ENCODE measurements around the gene TNS1. TPM values are rescaled to one million over a fixed set of nuclear protein-coding genes. Genes with fewer than 3 reads are reported as not detected.

Gene TNS1
- total and polyA plus RNA-seq, 2 experiments from 2014 or later: 81.6 to 99.3 TPM

GRCh38 chr2:218011653-218012040 is 8.9 kb upstream of the TNS1 start:
- in situ Hi-C loops (cut with MboI): no loop called here
- no peak overlapping the region for H2AFZ ChIP-seq
- WGBS, 2 experiments (ENCODE audit: low coverage in 1 of 2, low lambda C conversion rate in 2 of 2, missing lambda C conversion rate in 2 of 2): 82 to 85% methylated on average over 8 of the region's 8 CpGs
- H3K4me2 ChIP-seq (ENCODE audit: unreplicated experiment): no peak overlapping the region
- H4K20me1 ChIP-seq (ENCODE audit: insufficient read depth): no peaks in the 10 kb centered on the region
- no peaks in the 10 kb centered on the region for H3K36me3 ChIP-seq (ENCODE audit: low read depth)
- H3K4me3 ChIP-seq: no peak overlapping the region
- H3K9me2 ChIP-seq (ENCODE audit: insufficient read depth): no peaks in the 10 kb centered on the region
- H3K27ac ChIP-seq: no peak overlapping the region
- TF ChIP-seq EZH2phosphoT487 (IDR thresholded peaks at IDR 0.05; ENCODE audit: insufficient read depth, low read depth) (no peak), EZH2 (IDR thresholded peaks at IDR 0.05; ENCODE audit: insufficient read depth, poor library complexity, severe bottlenecking) (no peak)
- peaks cover 13% of the 10 kb centered on the region for H3F3A ChIP-seq (ENCODE audit: insufficient read depth)
- peaks cover 26% of the 10 kb centered on the region for H3K4me1 ChIP-seq (ENCODE audit: insufficient read depth)
- DNase-seq: no peak
- H3K9me3 ChIP-seq (ENCODE audit: low read depth): no peaks in the 10 kb centered on the region
- no peak overlapping the region for H3K9ac ChIP-seq
- peaks cover 21% of the 10 kb centered on the region; the same call in 1 of the 2 replicates for H3K79me2 ChIP-seq (ENCODE audit: insufficient read depth)
- H3K27me3 ChIP-seq (replicated peaks; ENCODE audit: insufficient read depth): no peaks in the 10 kb centered on the region

- H4K20me1 ChIP-seq (ENCODE audit: insufficient read depth): no peaks in the 10 kb centered on the region
- H3K9ac ChIP-seq: no peak overlapping the region; the same call in 1 of the 2 replicates
- no peaks in the 10 kb centered on the region for H3K9me2 ChIP-seq (ENCODE audit: insufficient read depth)
- peaks cover 27% of the 10 kb centered on the region; the same call in 1 of the 2 replicates for H3K79me2 ChIP-seq (ENCODE audit: insufficient read depth)
- in situ Hi-C loops (cut with MboI): no loop called here
- peak overlapping the region; percentile 95 for H3K4me2 ChIP-seq (ENCODE audit: unreplicated experiment)
- DNase-seq: no peak
- H3K4me3 ChIP-seq: peak overlapping the region; percentile 79
- H3K9me3 ChIP-seq (ENCODE audit: low read depth): no peaks in the 10 kb centered on the region
- no peaks in the 10 kb centered on the region for H3K27me3 ChIP-seq (replicated peaks; ENCODE audit: insufficient read depth)
- no peaks in the 10 kb centered on the region for H3K36me3 ChIP-seq (ENCODE audit: low read depth)
- peaks cover 31% of the 10 kb centered on the region for H3K4me1 ChIP-seq (ENCODE audit: insufficient read depth)
- no peak overlapping the region for H3K27ac ChIP-seq
- H3F3A ChIP-seq (ENCODE audit: insufficient read depth): peaks cover 16% of the 10 kb centered on the region
- 96 to 99% methylated on average over 10 to 12 of the region's 12 CpGs for WGBS, 2 experiments (ENCODE audit: low coverage in 1 of 2, low lambda C conversion rate in 2 of 2, missing lambda C conversion rate in 2 of 2)
- H2AFZ ChIP-seq: no peak overlapping the region
- TF ChIP-seq EZH2phosphoT487 (IDR thresholded peaks at IDR 0.05; ENCODE audit: insufficient read depth, low read depth) (no peak), EZH2 (IDR thresholded peaks at IDR 0.05; ENCODE audit: insufficient read depth, poor library complexity, severe bottlenecking) (no peak)
These were observed 8.3 kb upstream of the TNS1 start for GRCh38 chr2:218010984-218011652.

DNA sequence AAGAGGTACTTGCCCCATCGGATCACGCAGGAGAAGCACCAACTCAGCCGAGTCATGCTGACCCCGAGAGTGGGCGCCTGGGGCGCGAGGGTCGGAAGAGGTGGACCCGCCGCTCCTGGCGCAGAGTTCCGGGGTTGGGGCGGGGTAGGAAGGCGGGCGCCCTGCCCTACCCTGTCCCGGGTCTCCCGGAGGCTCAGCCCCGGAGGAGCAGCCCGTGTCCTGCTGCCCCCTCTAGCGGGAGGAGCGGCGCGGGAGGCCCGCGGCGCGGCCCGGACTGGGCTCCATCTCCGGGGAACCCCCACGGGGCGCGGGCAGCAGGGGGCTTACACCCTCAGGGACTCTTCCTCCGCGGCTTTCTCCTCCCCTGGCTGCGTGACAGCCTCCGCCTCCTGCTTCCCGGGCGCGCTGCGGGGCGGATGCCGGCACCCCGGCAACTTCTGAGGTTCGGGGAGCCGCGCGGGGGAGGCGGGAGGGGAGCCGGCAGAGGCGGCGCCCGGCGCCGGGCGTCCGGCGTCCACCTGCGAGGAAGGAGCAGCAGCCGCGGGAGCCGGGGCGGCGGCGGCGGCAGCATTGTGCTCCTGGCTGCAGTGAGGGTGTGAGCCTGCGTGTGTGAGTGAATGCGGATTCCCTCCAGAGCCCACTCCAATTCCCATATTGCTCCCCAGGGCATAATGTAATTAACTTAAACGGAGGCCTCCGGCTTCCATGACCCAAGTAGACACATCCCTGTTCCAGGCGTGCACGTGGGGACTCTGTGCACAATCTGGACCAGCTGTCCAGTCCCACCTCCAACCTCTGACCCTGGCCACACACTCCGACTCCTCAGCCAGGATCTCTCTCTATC is 7.6 kb upstream of the TNS1 start:
- Histone ChIP-seq H3K4me3 (peak overlapping the region; percentile 79), H3K36me3 (ENCODE audit: low read depth) (no peaks in the 10 kb centered on the region), H3K4me1 (ENCODE audit: insufficient read depth) (peaks cover 39% of the 10 kb centered on the region), H3K9ac (peak overlapping the region; percentile 65), H3F3A (ENCODE audit: insufficient read depth) (peaks cover 23% of the 10 kb centered on the region), H3K9me2 (ENCODE audit: insufficient read depth) (no peaks in the 10 kb centered on the region), H3K9me3 (ENCODE audit: low read depth) (no peaks in the 10 kb centered on the region), H3K4me2 (ENCODE audit: unreplicated experiment) (peak overlapping the region; percentile 95), H3K79me2 (ENCODE audit: insufficient read depth) (peaks cover 30% of the 10 kb centered on the region; the same call in 1 of the 2 replicates), H3K27ac (no peak overlapping the region), H3K27me3 (replicated peaks; ENCODE audit: insufficient read depth) (no peaks in the 10 kb centered on the region), H2AFZ (peak overlapping the region; percentile 78), H4K20me1 (ENCODE audit: insufficient read depth) (no peaks in the 10 kb centered on the region)
- in situ Hi-C loops (cut with MboI): no loop called here
- TF ChIP-seq EZH2phosphoT487 (IDR thresholded peaks at IDR 0.05; ENCODE audit: insufficient read depth, low read depth) (no peak), EZH2 (IDR thresholded peaks at IDR 0.05; ENCODE audit: insufficient read depth, poor library complexity, severe bottlenecking) (no peak)
- 4 to 5% methylated on average over 51 to 60 of the region's 72 CpGs for WGBS, 2 experiments (ENCODE audit: low coverage in 1 of 2, low lambda C conversion rate in 2 of 2, missing lambda C conversion rate in 2 of 2)
- DNase-seq: peak; percentile 78

- H2AFZ ChIP-seq: peak overlapping the region; percentile 78
- no peaks in the 10 kb centered on the region for H3K9me2 ChIP-seq (ENCODE audit: insufficient read depth)
- no peak for TF ChIP-seq EZH2phosphoT487 (IDR thresholded peaks at IDR 0.05; ENCODE audit: insufficient read depth, low read depth)
- TF ChIP-seq EZH2 (IDR thresholded peaks at IDR 0.05; ENCODE audit: insufficient read depth, poor library complexity, severe bottlenecking): no peak
- in situ Hi-C loops (cut with MboI): no loop called here
- peaks cover 30% of the 10 kb centered on the region; the same call in 1 of the 2 replicates for H3K79me2 ChIP-seq (ENCODE audit: insufficient read depth)
- peaks cover 45% of the 10 kb centered on the region for H3K4me1 ChIP-seq (ENCODE audit: insufficient read depth)
- 1 to 5% methylated on average over 13 to 20 of the region's 20 CpGs for WGBS, 2 experiments (ENCODE audit: low coverage in 1 of 2, low lambda C conversion rate in 2 of 2, missing lambda C conversion rate in 2 of 2)
- no peaks in the 10 kb centered on the region for H3K27me3 ChIP-seq (replicated peaks; ENCODE audit: insufficient read depth)
- peak overlapping the region; percentile 65 for H3K9ac ChIP-seq
- H3K36me3 ChIP-seq (ENCODE audit: low read depth): no peaks in the 10 kb centered on the region
- DNase-seq: peak; percentile 29
- H3K27ac ChIP-seq: no peak overlapping the region
- H4K20me1 ChIP-seq (ENCODE audit: insufficient read depth): no peaks in the 10 kb centered on the region
- no peaks in the 10 kb centered on the region for H3K9me3 ChIP-seq (ENCODE audit: low read depth)
- H3F3A ChIP-seq (ENCODE audit: insufficient read depth): peaks cover 28% of the 10 kb centered on the region
- peak overlapping the region; percentile 95 for H3K4me2 ChIP-seq (ENCODE audit: unreplicated experiment)
- peak overlapping the region; percentile 79 for H3K4me3 ChIP-seq
These were observed 7.0 kb upstream of the TNS1 start for GRCh38 chr2:218009765-218010139.

Data from GM23248 (cell line).